ENCODE data around the gene KCNS3.

- TF ChIP-seq CTCF (IDR thresholded peaks at IDR 0.05), result no peak
- no peak for TF ChIP-seq POLR2A (IDR thresholded peaks at IDR 0.05)
These were observed 83.3 kb downstream of the KCNS3 start for GRCh38 chr2:17961789-17962188.

Data from suprapubic skin (tissue), 3 donors.